ENCODE measurements around the gene CLINT1. TPM values are rescaled to one million over a fixed set of nuclear protein-coding genes. Genes with fewer than 3 reads are reported as not detected.
A peak's percentile ranks its signal among the peaks of the same experiment; 100 is the strongest.
"Not testable (repeated sequence)": the region's sequence is repeated elsewhere in the genome, so short reads cannot be mapped to it uniquely, and the experiment has no call there.

CLINT1 gene
- total and polyA plus RNA-seq, 2 experiments from 2014 or later, result 71.7 to 101 TPM

- H3K36me3 ChIP-seq (ENCODE audit: insufficient read depth); H2AFZ ChIP-seq; H3K79me2 ChIP-seq (replicated peaks; ENCODE audit: insufficient read depth); H3K4me3 ChIP-seq; H4K20me1 ChIP-seq (replicated peaks; ENCODE audit: insufficient read depth); H3K27me3 ChIP-seq (ENCODE audit: insufficient read depth); H3F3A ChIP-seq (replicated peaks; ENCODE audit: low read depth); H3K27ac Mint-ChIP-seq; H3K9me2 ChIP-seq (ENCODE audit: insufficient read depth); H3K4me3 Mint-ChIP-seq; ATAC-seq; H3K27ac ChIP-seq (ENCODE audit: low read depth): not testable (repeated sequence)
- H3K4me2 ChIP-seq, result peak overlapping the region; percentile 48
- Mint-ChIP-seq H3K4me1 (peaks cover 18% of the 10 kb centered on the region), H3K36me3 (ENCODE audit: low read depth) (peaks cover 27% of the 10 kb centered on the region; the same call in 2 of the 3 replicates), H3K27me3 (ENCODE audit: insufficient read depth, low read depth, poor library complexity) (peaks cover 21% of the 10 kb centered on the region), H3K9me3 (peaks cover 42% of the 10 kb centered on the region)
- H3K4me1 ChIP-seq (ENCODE audit: insufficient read depth), result peaks cover 16% of the 10 kb centered on the region
- DNase-seq (ENCODE audit: low spot score), result peak; percentile 17
- peak; percentile 48; the same call in 1 of the 2 replicates for TF ChIP-seq NANOG (IDR thresholded peaks at IDR 0.05; ENCODE audit: borderline replicate concordance)
Observed at GRCh38 chr5:157881498-157881897, 22.6 kb upstream of the CLINT1 start.

GRCh38 chr5:157877821-157878220, 18.9 kb upstream of the CLINT1 start:
- H3K4me2 ChIP-seq, result no peak overlapping the region
- TF ChIP-seq EZH2 (IDR thresholded peaks at IDR 0.05; ENCODE audit: low read depth, unreplicated experiment), result no peak
- no peak for TF ChIP-seq NANOG (IDR thresholded peaks at IDR 0.05; ENCODE audit: borderline replicate concordance)
- TF ChIP-seq EZH2phosphoT487 (IDR thresholded peaks at IDR 0.05; ENCODE audit: unreplicated experiment), result no peak
- no peak for TF ChIP-seq CREB1 (CRISPR knock-in tag; IDR thresholded peaks at IDR 0.05; ENCODE audit: low read depth)
- no peak for TF ChIP-seq ZNF462 (CRISPR knock-in tag; IDR thresholded peaks at IDR 0.05)
- no peak for TF ChIP-seq ZNF331 (CRISPR knock-in tag; IDR thresholded peaks at IDR 0.05; ENCODE audit: low read depth)
- no peak for TF ChIP-seq STAT1 (IDR thresholded peaks at IDR 0.05; ENCODE audit: unreplicated experiment)
- no peak for TF ChIP-seq JUNB (IDR thresholded peaks at IDR 0.05; ENCODE audit: unreplicated experiment)
- H2AFZ ChIP-seq, result no peak overlapping the region
- Mint-ChIP-seq H3K36me3 (ENCODE audit: low read depth) (peaks cover 7% of the 10 kb centered on the region; the same call in 1 of the 3 replicates), H3K4me1 (peaks cover 18% of the 10 kb centered on the region), H3K9me3 (peaks cover 14% of the 10 kb centered on the region), H3K27ac (no peak overlapping the region), H3K4me3 (no peak overlapping the region), H3K27me3 (ENCODE audit: insufficient read depth, low read depth, poor library complexity) (peaks cover 21% of the 10 kb centered on the region)
- H3K4me1 ChIP-seq (ENCODE audit: insufficient read depth), result peaks cover 16% of the 10 kb centered on the region
- no peaks in the 10 kb centered on the region for H3K9me2 ChIP-seq (ENCODE audit: insufficient read depth)
- no peaks in the 10 kb centered on the region for H3F3A ChIP-seq (replicated peaks; ENCODE audit: low read depth)
- H3K4me3 ChIP-seq, result no peak overlapping the region
- no peaks in the 10 kb centered on the region for H3K79me2 ChIP-seq (replicated peaks; ENCODE audit: insufficient read depth)
- H3K36me3 ChIP-seq (ENCODE audit: insufficient read depth), result no peaks in the 10 kb centered on the region
- ATAC-seq, result no peak
- H3K27ac ChIP-seq (ENCODE audit: low read depth), result no peak overlapping the region
- H3K27me3 ChIP-seq (ENCODE audit: insufficient read depth), result peaks cover 4% of the 10 kb centered on the region; the same call in 1 of the 2 replicates
- no peaks in the 10 kb centered on the region for H4K20me1 ChIP-seq (replicated peaks; ENCODE audit: insufficient read depth)
- DNase-seq (ENCODE audit: low spot score), result no peak
